ENCODE measurements around the gene TMEM248.

GRCh38 chr7:66877577-66878300, 43.3 kb upstream of the TMEM248 start:
- TF ChIP-seq, protein P1, sequence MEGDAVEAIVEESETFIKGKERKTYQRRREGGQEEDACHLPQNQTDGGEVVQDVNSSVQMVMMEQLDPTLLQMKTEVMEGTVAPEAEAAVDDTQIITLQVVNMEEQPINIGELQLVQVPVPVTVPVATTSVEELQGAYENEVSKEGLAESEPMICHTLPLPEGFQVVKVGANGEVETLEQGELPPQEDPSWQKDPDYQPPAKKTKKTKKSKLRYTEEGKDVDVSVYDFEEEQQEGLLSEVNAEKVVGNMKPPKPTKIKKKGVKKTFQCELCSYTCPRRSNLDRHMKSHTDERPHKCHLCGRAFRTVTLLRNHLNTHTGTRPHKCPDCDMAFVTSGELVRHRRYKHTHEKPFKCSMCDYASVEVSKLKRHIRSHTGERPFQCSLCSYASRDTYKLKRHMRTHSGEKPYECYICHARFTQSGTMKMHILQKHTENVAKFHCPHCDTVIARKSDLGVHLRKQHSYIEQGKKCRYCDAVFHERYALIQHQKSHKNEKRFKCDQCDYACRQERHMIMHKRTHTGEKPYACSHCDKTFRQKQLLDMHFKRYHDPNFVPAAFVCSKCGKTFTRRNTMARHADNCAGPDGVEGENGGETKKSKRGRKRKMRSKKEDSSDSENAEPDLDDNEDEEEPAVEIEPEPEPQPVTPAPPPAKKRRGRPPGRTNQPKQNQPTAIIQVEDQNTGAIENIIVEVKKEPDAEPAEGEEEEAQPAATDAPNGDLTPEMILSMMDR (IDR thresholded peaks at IDR 0.05), result no peak
- no peak for TF ChIP-seq POLR2A (IDR thresholded peaks at IDR 0.05)
